ENCODE measurements around the gene SV2C. TPM values are rescaled to one million over a fixed set of nuclear protein-coding genes. Genes with fewer than 3 reads are reported as not detected.

SV2C gene
- total and polyA plus RNA-seq, 10 of the 15 experiments (the other 5 are each of a cell fraction or from before 2014, with no cell fraction given): under 0.01 to 1.1 (median 0.63) TPM

- TF ChIP-seq ZBTB40 (IDR thresholded peaks at IDR 0.05; ENCODE audit: borderline replicate concordance) (no peak), ETV6 (conservative IDR thresholded peaks at IDR 0.05 in 1 of 2, IDR thresholded peaks at IDR 0.05 in 1 of 2; ENCODE audit: borderline replicate concordance in 1 of 2, low read depth in 1 of 2) (no peak), ZNF622 (IDR thresholded peaks at IDR 0.05) (no peak), EED (IDR thresholded peaks at IDR 0.05; ENCODE audit: low read depth) (no peak), JUND (IDR thresholded peaks at IDR 0.05; ENCODE audit: low read depth, low read length) (no peak), SMAD1 (IDR thresholded peaks at IDR 0.05; ENCODE audit: low read depth, partially characterized antibody) (no peak), E2F8 (IDR thresholded peaks at IDR 0.05; ENCODE audit: low read depth, partially characterized antibody) (no peak)
Measured at GRCh38 chr5:76174101-76174500, 90.9 kb downstream of the SV2C start (continued).
